Lower leg skin (tissue), 4 donors: Measurements from ENCODE around the gene SLC41A3. TPM values are rescaled to one million over a fixed set of nuclear protein-coding genes. Genes with fewer than 3 reads are reported as not detected.

Experiments
- DNase-seq, 2 donors: peaks; one replicate each; pipeline ENCODE4 v3.0.0-alpha.2; 2019; ENCODE audit warnings: low spot score in 2 of 2
- H3K4me3 ChIP-seq: fragments of 200-600 bp; sonication (generic); 2 replicates; pipeline ENCODE4 v1.5.1; 2017; ENCODE audit warnings: mild to moderate bottlenecking, low read depth; ENCODE audit not compliant: poor library complexity, severe bottlenecking
- CTCF ChIP-seq, 3 donors: fragments of 450-650 bp; IDR thresholded peaks; one replicate each; pipeline ENCODE4 v1.5.1; 2016; ENCODE audit warnings: antibody characterized with exemption in 3 of 3, mild to moderate bottlenecking in 3 of 3, moderate library complexity in 2 of 3
- POLR2A ChIP-seq, 2 donors: fragments of 450-650 bp; IDR thresholded peaks; one replicate each; pipeline ENCODE4 v1.6.1; 2016 to 2017; ENCODE audit warnings: antibody characterized with exemption in 2 of 2, mild to moderate bottlenecking in 1 of 2, moderate library complexity in 1 of 2
- WGBS, 2 donors: methylation state at CpG; one replicate each; pipeline ENCODE4 v1.1.5; 2018; 5-methylcytosine and 5-hydroxymethylcytosine counted together
- intact Hi-C: fragments of 100-400 bp; cut with DNase I; formaldehyde crosslinking; loops from one replicate; pipeline ENCODE4 v1.15.0; 2023; ENCODE audit warnings: low total_unique reads
- total RNA-seq, 4 donors: library from RNA; depleted of rRNA; stranded (reverse); fragments of >200 nt; gene quantifications; one replicate each; pipeline ENCODE4 v1.1.0, GENCODE V29; 2016

Gene SLC41A3
- total RNA-seq, 4 donors from 2014 or later: 31.6 to 41.1 (median 37.3) TPM

DNA sequence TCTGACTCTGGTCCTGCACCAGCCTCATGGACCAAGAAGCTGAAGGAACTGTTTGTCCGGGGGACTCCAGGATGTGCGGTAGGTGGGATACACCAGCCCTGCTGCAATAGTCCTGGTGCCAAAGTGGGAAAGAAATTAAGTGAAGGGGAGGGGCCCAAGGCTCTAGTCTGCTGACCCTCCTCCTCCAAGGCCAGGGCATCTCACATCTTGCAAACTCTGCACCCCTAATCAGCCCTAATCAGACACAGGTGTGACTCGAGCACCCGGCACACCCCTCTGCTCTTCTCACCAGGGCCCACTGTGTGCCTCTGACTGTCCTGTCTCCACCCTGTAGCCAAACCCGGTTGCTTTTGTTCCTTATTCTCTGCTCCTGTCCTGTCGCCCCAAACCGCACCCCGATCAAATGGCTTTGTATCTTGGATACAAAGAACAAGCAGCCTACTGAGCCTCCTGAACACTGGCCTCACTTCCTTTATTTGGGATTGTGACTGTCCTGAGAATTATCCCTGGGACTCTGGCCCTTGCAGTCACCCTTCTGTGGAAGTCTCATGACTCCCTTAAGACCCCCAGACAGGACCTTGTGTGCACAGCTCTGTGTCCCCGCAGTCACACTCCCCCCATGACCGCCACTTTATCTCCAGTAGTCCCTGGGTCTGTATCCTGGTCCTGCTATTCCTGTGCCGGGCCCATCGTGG, 26.7 kb upstream of the SLC41A3 start:
- 89 to 90% methylated on average over 12 of the region's 12 CpGs for WGBS, 2 donors
- intact Hi-C loops: no loop called here

GRCh38 chr3:126109880-126110235, 25.9 kb upstream of the SLC41A3 start:
- intact Hi-C loops: no loop called here
- peak in 1 of 2 donors; percentile 76 for DNase-seq
- H3K4me3 ChIP-seq: no peak overlapping the region
- TF ChIP-seq CTCF (IDR thresholded peaks at IDR 0.05) (no peak), POLR2A (IDR thresholded peaks at IDR 0.05) (no peak)
- 95 to 96% methylated on average over 10 of the region's 10 CpGs for WGBS, 2 donors

More for the DNA sequence above, 26.7 kb upstream of the SLC41A3 start:
- peak in 1 of 2 donors; percentile 72 for DNase-seq
- TF ChIP-seq POLR2A (IDR thresholded peaks at IDR 0.05) (no peak), CTCF (IDR thresholded peaks at IDR 0.05) (no peak)
- no peak overlapping the region for H3K4me3 ChIP-seq

GRCh38 chr3:126109146-126109879, 25.4 kb upstream of the SLC41A3 start:
- no peak overlapping the region for H3K4me3 ChIP-seq
- peak in 1 of 2 donors; percentile 64 for DNase-seq
- 88% methylated on average over 12 to 13 of the region's 13 CpGs for WGBS, 2 donors
- TF ChIP-seq POLR2A (IDR thresholded peaks at IDR 0.05): no peak
- no peak for TF ChIP-seq CTCF (IDR thresholded peaks at IDR 0.05)
- intact Hi-C loops: no loop called here

DNA sequence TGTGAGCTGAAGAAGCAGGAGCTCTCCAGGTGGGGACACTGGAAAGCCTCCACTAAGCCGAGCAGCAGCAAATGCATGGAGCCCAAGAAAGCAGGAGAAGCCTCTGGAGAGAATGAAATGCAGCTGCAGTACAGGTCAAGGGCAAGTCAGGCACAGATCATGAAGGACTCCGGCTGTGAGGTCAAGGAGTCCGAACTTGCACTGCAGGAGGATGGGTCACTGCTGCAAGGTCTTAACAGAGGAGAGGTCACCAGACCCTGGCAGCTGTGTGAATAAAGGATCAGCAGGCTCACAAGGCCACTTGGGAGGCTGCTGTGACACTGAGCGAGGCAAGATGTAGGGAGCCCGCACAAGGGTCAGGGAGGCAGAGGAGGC, 24.7 kb upstream of the SLC41A3 start:
- no peak for TF ChIP-seq POLR2A (IDR thresholded peaks at IDR 0.05)
- no peak for TF ChIP-seq CTCF (IDR thresholded peaks at IDR 0.05)
- intact Hi-C loops: no loop called here
- no peak for DNase-seq
- H3K4me3 ChIP-seq: no peak overlapping the region
- 84 to 94% methylated on average over 5 of the region's 5 CpGs for WGBS, 2 donors

- 89 to 94% methylated on average over 8 of the region's 8 CpGs for WGBS, 2 donors
- TF ChIP-seq CTCF (IDR thresholded peaks at IDR 0.05) (no peak), POLR2A (IDR thresholded peaks at IDR 0.05) (no peak)
- intact Hi-C loops: no loop called here
- H3K4me3 ChIP-seq: no peak overlapping the region
- DNase-seq: peak in 1 of 2 donors; percentile 79
Measured at GRCh38 chr3:126107957-126108675, 24.2 kb upstream of the SLC41A3 start.
